ENCODE data around the gene MPP7.
"Not testable (repeated sequence)": the region's sequence is repeated elsewhere in the genome, so short reads cannot be mapped to it uniquely, and the experiment has no call there.

The MPP7 gene

DNA sequence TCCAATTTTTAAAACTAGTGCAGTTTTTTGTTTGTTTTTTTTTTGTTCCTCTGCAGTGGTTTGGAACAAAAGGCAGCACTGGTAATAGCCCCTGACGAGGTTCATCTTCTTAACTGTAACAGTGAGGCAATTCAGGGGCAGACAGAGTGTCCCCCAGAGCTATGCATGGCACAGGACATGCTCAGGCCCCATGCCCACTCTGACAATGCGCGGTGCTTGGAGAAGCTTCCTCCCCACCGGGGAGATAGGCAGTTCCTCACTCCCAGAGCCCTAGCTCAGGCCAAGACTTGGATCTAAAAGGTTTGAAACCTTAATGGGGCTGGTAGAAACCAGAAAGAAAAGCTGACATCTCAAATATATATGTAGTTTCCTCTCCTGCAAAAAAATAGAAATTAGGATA lies 17.9 kb upstream of the MPP7 start:
- Histone ChIP-seq H3K27me3 (ENCODE audit: control insufficient read depth, insufficient read depth, low read length) (no peaks in the 10 kb centered on the region), H3K36me3 (ENCODE audit: control insufficient read depth, low read depth, low read length) (no peaks in the 10 kb centered on the region), H3K4me1 (ENCODE audit: control insufficient read depth, low read depth, low read length) (no peaks in the 10 kb centered on the region), H3K27ac (ENCODE audit: low read length) (no peak overlapping the region), H3K9me3 (ENCODE audit: control insufficient read depth, low read depth, low read length) (no peaks in the 10 kb centered on the region), H3K9ac (ENCODE audit: low read length) (no peak overlapping the region), H3K4me3 (ENCODE audit: low read length) (no peak overlapping the region)

DNA sequence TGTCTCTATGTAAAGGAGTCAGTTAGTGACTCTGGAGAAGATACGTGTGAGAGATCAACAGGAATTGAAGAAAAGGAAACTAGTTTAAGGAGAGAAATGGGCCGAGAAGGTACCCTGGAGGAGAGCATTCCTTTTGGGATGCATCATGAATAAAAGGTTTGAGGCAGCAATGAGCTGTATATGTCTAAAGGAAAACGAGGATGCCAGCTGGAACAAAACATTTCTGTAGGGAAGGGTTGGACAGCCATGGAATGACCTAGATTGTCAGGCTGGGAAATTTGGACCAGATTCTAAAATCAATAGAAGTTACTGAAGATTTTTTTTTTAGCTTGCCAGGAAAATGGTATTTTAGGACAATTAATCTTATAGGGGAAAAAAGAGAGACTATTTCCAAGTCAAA lies 17.2 kb upstream of the MPP7 start:
- H3K36me3 ChIP-seq (ENCODE audit: control insufficient read depth, low read depth, low read length): no peaks in the 10 kb centered on the region
- H3K9me3 ChIP-seq (ENCODE audit: control insufficient read depth, low read depth, low read length): no peaks in the 10 kb centered on the region
- H3K27me3 ChIP-seq (ENCODE audit: control insufficient read depth, insufficient read depth, low read length): no peaks in the 10 kb centered on the region
- no peak overlapping the region for H3K27ac ChIP-seq (ENCODE audit: low read length)
- H3K4me3 ChIP-seq (ENCODE audit: low read length): no peak overlapping the region
- no peak overlapping the region for H3K9ac ChIP-seq (ENCODE audit: low read length)
- no peaks in the 10 kb centered on the region for H3K4me1 ChIP-seq (ENCODE audit: control insufficient read depth, low read depth, low read length)

DNA sequence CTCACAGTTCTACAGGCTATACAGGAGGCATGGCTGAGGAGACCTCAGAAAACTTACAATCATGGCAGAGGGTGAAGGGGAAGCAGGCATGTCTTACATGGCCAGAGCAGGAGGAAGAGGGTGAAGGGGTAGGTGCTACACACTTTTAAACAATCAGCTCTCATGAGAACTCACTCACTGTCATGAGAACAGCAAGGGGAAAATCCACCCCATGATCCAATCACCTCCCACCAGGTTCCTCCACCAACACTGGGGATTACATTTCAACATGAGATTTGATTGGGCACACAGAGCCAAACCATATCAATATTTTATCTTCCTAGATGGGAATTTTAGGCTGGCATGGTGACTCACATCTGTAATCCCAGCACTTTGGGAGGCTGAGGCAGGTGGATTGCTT lies 16.2 kb upstream of the MPP7 start:
- H3K27ac ChIP-seq (ENCODE audit: low read length); H3K4me3 ChIP-seq (ENCODE audit: low read length); H3K4me1 ChIP-seq (ENCODE audit: control insufficient read depth, low read depth, low read length); H3K9ac ChIP-seq (ENCODE audit: low read length); H3K27me3 ChIP-seq (ENCODE audit: control insufficient read depth, insufficient read depth, low read length); H3K36me3 ChIP-seq (ENCODE audit: control insufficient read depth, low read depth, low read length); H3K9me3 ChIP-seq (ENCODE audit: control insufficient read depth, low read depth, low read length): not testable (repeated sequence)

DNA sequence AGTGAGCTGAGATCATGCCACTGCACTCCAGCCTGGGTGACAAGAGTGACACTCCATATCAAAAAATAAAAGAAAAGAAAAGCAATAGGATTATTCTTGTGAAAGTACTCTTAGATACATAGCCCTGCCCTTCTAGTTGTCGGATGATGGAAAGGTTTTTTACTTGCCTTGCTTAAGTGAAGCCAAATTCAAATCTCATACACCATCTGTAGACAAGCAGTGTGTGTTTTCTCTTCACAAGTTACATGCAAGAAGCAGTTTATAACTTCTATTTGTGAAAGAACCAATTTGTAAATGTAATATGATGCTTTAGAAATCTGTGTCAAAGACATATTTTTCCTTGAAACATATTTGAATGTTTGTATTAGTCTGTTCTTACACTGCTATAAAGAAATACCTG lies 15.8 kb upstream of the MPP7 start:
- Histone ChIP-seq H3K27me3 (ENCODE audit: control insufficient read depth, insufficient read depth, low read length) (no peaks in the 10 kb centered on the region), H3K9ac (ENCODE audit: low read length) (no peak overlapping the region), H3K4me3 (ENCODE audit: low read length) (no peak overlapping the region), H3K36me3 (ENCODE audit: control insufficient read depth, low read depth, low read length) (no peaks in the 10 kb centered on the region), H3K4me1 (ENCODE audit: control insufficient read depth, low read depth, low read length) (no peaks in the 10 kb centered on the region), H3K9me3 (ENCODE audit: control insufficient read depth, low read depth, low read length) (no peaks in the 10 kb centered on the region), H3K27ac (ENCODE audit: low read length) (no peak overlapping the region)

DNA sequence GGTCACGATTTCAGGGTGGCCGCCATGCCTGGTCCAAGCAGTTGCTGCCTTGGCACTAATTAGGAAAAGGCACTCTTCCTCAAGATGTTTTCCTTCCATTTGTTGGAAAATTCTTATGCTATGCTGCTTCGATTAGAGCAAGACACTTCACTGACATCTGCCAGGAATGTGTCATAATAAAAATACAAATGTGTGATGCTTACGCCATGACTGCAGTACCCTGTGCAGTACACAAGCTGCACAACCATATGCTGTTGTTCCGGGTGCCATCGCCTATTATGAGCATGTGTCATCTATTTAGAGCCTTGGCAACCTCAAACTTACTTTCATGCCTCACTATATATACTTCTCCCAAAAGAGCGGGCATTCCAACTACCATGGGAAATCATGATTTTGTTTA lies 14.9 kb upstream of the MPP7 start:
- Histone ChIP-seq H3K27me3 (ENCODE audit: control insufficient read depth, insufficient read depth, low read length) (no peaks in the 10 kb centered on the region), H3K4me3 (ENCODE audit: low read length) (no peak overlapping the region), H3K9me3 (ENCODE audit: control insufficient read depth, low read depth, low read length) (no peaks in the 10 kb centered on the region), H3K4me1 (ENCODE audit: control insufficient read depth, low read depth, low read length) (no peaks in the 10 kb centered on the region), H3K36me3 (ENCODE audit: control insufficient read depth, low read depth, low read length) (no peaks in the 10 kb centered on the region), H3K9ac (ENCODE audit: low read length) (no peak overlapping the region), H3K27ac (ENCODE audit: low read length) (no peak overlapping the region)

DNA sequence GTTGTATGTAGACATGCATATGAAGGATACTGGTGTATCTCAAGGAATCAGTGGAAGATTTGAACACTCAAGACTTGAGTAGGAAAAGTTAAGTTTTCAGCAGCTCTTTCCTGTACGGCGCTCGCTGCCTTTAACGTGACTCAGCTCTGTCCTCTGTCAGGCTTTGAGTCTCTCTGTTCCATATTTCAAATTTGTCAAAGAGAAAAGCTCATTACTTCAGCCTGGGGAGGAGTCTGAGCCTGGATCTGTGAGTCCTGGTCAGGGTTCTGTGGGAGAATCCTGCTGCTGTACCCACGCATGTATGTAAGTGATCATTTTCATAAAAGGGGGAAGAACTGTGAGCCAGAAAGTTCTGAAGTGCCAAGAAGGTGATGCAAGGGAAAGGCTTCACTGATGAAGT lies 13.8 kb upstream of the MPP7 start:
- Histone ChIP-seq H3K9ac (ENCODE audit: low read length) (no peak overlapping the region), H3K27me3 (ENCODE audit: control insufficient read depth, insufficient read depth, low read length) (no peaks in the 10 kb centered on the region), H3K4me3 (ENCODE audit: low read length) (no peak overlapping the region), H3K27ac (ENCODE audit: low read length) (no peak overlapping the region), H3K4me1 (ENCODE audit: control insufficient read depth, low read depth, low read length) (no peaks in the 10 kb centered on the region), H3K9me3 (ENCODE audit: control insufficient read depth, low read depth, low read length) (no peaks in the 10 kb centered on the region), H3K36me3 (ENCODE audit: control insufficient read depth, low read depth, low read length) (no peaks in the 10 kb centered on the region)

DNA sequence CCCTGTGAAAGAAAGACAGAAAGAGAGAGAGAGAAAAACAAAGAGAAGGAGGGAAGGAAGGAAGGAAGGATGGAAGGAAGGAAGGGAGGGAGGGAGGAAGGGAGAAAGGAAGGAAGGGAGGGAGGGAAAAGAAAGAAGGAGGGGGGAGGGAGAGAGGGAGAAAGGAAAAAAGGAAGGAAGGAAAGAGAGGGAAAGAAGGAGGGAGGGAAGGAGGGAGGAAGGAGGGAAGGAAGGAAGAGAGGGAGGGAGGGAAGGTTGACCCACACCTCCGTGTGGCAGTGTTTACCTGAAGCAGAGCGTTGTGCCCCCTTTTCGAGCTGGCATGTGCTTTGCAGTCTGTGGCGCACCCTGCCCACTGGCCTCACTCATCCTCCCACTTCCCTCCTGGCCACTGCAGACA lies 12.3 kb upstream of the MPP7 start:
- no peak overlapping the region for H3K4me3 ChIP-seq (ENCODE audit: low read length)
- no peak overlapping the region for H3K27ac ChIP-seq (ENCODE audit: low read length)
- no peaks in the 10 kb centered on the region for H3K4me1 ChIP-seq (ENCODE audit: control insufficient read depth, low read depth, low read length)
- no peaks in the 10 kb centered on the region for H3K36me3 ChIP-seq (ENCODE audit: control insufficient read depth, low read depth, low read length)
- H3K27me3 ChIP-seq (ENCODE audit: control insufficient read depth, insufficient read depth, low read length): no peaks in the 10 kb centered on the region
- H3K9me3 ChIP-seq (ENCODE audit: control insufficient read depth, low read depth, low read length): no peaks in the 10 kb centered on the region
- H3K9ac ChIP-seq (ENCODE audit: low read length): no peak overlapping the region

DNA sequence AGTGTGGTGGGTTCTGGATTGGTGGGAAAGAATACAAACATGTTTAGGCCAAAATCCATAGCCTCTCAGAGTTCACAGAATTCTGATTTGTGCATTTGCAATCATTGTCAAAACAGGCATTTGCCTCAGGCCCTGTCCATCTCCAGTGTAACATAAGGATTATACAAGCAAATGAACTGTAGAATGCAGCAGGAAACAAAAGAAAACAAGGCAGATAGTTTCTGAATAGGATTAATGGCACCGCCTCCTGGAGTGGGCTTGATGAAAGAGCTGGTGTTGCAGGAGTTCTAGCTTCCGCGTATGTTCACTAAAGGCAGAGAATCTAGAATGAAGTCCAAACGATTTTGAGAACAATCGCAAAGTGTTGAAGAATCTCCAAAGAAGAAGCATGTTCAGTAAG lies 11.3 kb upstream of the MPP7 start:
- H3K9ac ChIP-seq (ENCODE audit: low read length): no peak overlapping the region
- H3K4me3 ChIP-seq (ENCODE audit: low read length): no peak overlapping the region
- H3K36me3 ChIP-seq (ENCODE audit: control insufficient read depth, low read depth, low read length): no peaks in the 10 kb centered on the region
- no peaks in the 10 kb centered on the region for H3K9me3 ChIP-seq (ENCODE audit: control insufficient read depth, low read depth, low read length)
- H3K27ac ChIP-seq (ENCODE audit: low read length): no peak overlapping the region
- no peaks in the 10 kb centered on the region for H3K4me1 ChIP-seq (ENCODE audit: control insufficient read depth, low read depth, low read length)
- no peaks in the 10 kb centered on the region for H3K27me3 ChIP-seq (ENCODE audit: control insufficient read depth, insufficient read depth, low read length)

DNA sequence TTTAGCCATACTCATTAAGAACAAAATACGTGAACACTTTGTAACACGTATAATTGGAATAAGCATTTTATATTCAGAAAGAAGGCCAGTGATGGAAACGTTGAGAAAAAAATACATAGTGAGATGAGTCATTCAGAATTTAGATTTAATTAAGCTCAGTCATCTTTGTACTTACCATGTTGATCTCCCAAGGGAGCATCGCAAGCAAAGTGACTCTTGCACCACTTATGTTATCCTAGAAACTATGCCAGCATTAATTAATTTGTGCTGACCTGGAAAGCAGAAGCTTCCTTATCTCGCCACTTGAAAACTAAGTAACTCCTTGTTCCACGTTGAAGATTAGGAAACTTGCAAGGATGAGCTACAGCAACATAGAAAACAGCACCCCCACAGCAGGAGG lies 9.7 kb upstream of the MPP7 start:
- Histone ChIP-seq H3K36me3 (ENCODE audit: control insufficient read depth, low read depth, low read length) (no peaks in the 10 kb centered on the region), H3K9me3 (ENCODE audit: control insufficient read depth, low read depth, low read length) (no peaks in the 10 kb centered on the region), H3K27me3 (ENCODE audit: control insufficient read depth, insufficient read depth, low read length) (peaks cover 5% of the 10 kb centered on the region), H3K27ac (ENCODE audit: low read length) (no peak overlapping the region), H3K4me1 (ENCODE audit: control insufficient read depth, low read depth, low read length) (no peaks in the 10 kb centered on the region), H3K4me3 (ENCODE audit: low read length) (no peak overlapping the region), H3K9ac (ENCODE audit: low read length) (no peak overlapping the region)

DNA sequence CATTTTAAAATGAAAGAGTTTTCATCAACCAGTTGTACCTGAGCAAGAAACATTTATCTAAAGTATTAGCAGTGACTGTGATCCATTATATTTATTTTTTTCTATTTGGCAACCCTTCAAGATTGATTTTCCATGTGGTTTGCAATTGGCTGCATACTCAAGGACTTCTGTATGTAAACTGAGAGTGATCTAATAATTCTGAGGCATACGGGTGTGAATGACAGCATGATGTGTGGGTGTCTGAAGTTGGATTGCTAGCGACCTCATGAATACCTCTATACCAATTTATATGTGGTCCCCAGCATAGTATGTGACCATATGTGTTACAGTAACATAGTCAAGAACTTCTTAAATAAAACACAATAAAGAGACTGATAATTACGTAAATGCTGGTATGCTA lies 8.2 kb upstream of the MPP7 start:
- no peaks in the 10 kb centered on the region for H3K9me3 ChIP-seq (ENCODE audit: control insufficient read depth, low read depth, low read length)
- H3K27ac ChIP-seq (ENCODE audit: low read length): no peak overlapping the region
- H3K27me3 ChIP-seq (ENCODE audit: control insufficient read depth, insufficient read depth, low read length): peaks cover 5% of the 10 kb centered on the region
- H3K4me3 ChIP-seq (ENCODE audit: low read length): no peak overlapping the region
- no peaks in the 10 kb centered on the region for H3K4me1 ChIP-seq (ENCODE audit: control insufficient read depth, low read depth, low read length)
- H3K36me3 ChIP-seq (ENCODE audit: control insufficient read depth, low read depth, low read length): no peaks in the 10 kb centered on the region
- H3K9ac ChIP-seq (ENCODE audit: low read length): no peak overlapping the region

DNA sequence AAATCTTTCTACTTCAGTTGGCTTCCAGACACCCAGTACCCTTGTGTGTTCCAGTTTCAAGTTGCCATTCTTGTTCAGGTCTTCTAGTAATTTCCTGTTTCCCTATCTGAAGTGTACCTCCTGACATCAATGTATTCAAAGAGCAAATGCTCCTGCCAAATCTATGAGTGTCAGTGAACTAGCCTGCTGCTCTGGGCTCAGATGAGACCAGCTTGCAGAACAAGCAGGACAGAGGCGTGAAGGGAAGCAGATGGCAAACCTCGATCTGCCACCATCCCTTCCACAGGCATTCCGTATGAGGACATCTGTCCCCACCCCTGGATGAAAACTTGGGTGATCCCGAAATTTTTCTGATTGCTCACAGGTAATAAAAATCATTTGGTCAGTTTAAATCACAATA lies 4.4 kb upstream of the MPP7 start:
- Histone ChIP-seq H3K4me1 (ENCODE audit: control insufficient read depth, low read depth, low read length) (no peaks in the 10 kb centered on the region), H3K36me3 (ENCODE audit: control insufficient read depth, low read depth, low read length) (no peaks in the 10 kb centered on the region), H3K9ac (ENCODE audit: low read length) (no peak overlapping the region), H3K27ac (ENCODE audit: low read length) (no peak overlapping the region), H3K4me3 (ENCODE audit: low read length) (no peak overlapping the region), H3K9me3 (ENCODE audit: control insufficient read depth, low read depth, low read length) (no peaks in the 10 kb centered on the region), H3K27me3 (ENCODE audit: control insufficient read depth, insufficient read depth, low read length) (peaks cover 29% of the 10 kb centered on the region)

DNA sequence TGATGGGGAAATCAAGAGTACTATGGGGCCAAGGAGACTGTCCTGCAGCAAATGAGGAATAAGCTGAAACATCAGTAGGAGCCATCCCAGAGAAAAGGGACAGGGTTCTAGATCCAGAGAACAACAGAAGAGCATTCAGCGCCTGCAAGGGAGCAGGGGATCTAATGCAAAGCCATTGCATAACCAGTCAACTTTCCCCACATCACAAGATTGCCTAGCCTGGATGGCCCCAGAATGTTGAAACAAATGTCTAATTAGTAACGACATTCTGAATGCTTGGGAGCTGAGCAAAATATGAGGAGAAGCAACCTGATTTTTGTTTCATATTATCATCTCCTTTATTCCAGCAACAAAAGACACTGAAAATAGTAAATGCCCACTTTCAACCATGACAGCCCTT lies 2.7 kb upstream of the MPP7 start:
- peaks cover 5% of the 10 kb centered on the region for H3K4me1 ChIP-seq (ENCODE audit: control insufficient read depth, low read depth, low read length)
- no peak overlapping the region for H3K27ac ChIP-seq (ENCODE audit: low read length)
- H3K9me3 ChIP-seq (ENCODE audit: control insufficient read depth, low read depth, low read length): no peaks in the 10 kb centered on the region
- no peaks in the 10 kb centered on the region for H3K36me3 ChIP-seq (ENCODE audit: control insufficient read depth, low read depth, low read length)
- no peak overlapping the region for H3K9ac ChIP-seq (ENCODE audit: low read length)
- H3K4me3 ChIP-seq (ENCODE audit: low read length): no peak overlapping the region
- H3K27me3 ChIP-seq (ENCODE audit: control insufficient read depth, insufficient read depth, low read length): peaks cover 29% of the 10 kb centered on the region

Data from iPS-18a (cell line).